GM12878 (cell line): ENCODE data around the gene CNTRL.

Experiments used
- DPF2 ChIP-seq: fragments of 450-650 bp; IDR thresholded peaks from 2 replicates; pipeline ENCODE4 v1.6.1; 2017; ENCODE audit warnings: mild to moderate bottlenecking
- ESRRA ChIP-seq: IDR thresholded peaks from 2 replicates; pipeline ENCODE4 v1.6.1; 2012; ENCODE audit warnings: mild to moderate bottlenecking, low read length, improper control_type of control experiment
- EZH2 ChIP-seq: IDR thresholded peaks from 2 replicates; pipeline ENCODE4 v1.6.1; 2012; ENCODE audit warnings: low read depth, mild to moderate bottlenecking, control low read depth, inconsistent platforms, low read length, borderline replicate concordance; ENCODE audit not compliant: control insufficient read depth
- FOS ChIP-seq: IDR thresholded peaks from 3 replicates; pipeline ENCODE4 v1.6.1; 2011; ENCODE audit warnings: borderline replicate concordance; ENCODE audit not compliant: insufficient read length; ENCODE audit errors: extremely low read depth
- NBN ChIP-seq: fragments of 450-650 bp; IDR thresholded peaks from 2 replicates; pipeline ENCODE4 v1.6.1; 2016
- PAX5 ChIP-seq: IDR thresholded peaks from 2 replicates; pipeline ENCODE4 v1.6.1; 2011; ENCODE audit warnings: low read depth, low read length, borderline replicate concordance
- POLR2AphosphoS5 ChIP-seq: IDR thresholded peaks from 2 replicates; pipeline ENCODE4 v1.6.1; 2011; ENCODE audit warnings: mild to moderate bottlenecking, low read length, inconsistent platforms
- RAD21 ChIP-seq: IDR thresholded peaks from 2 replicates; pipeline ENCODE4 v1.6.1; 2011; ENCODE audit warnings: mild to moderate bottlenecking, low read depth, low read length, moderate library complexity; ENCODE audit not compliant: insufficient read depth
- SREBF2 ChIP-seq: IDR thresholded peaks from 2 replicates; pipeline ENCODE4 v1.6.1; 2012; ENCODE audit warnings: mild to moderate bottlenecking, low read length
- ZNF384 ChIP-seq: IDR thresholded peaks from 2 replicates; pipeline ENCODE4 v1.6.1; 2012; ENCODE audit warnings: low read depth, mild to moderate bottlenecking, low read length, improper control_type of control experiment, borderline replicate concordance
- TF ChIP-seq, protein P1 (sequence below), 3 experiments: IDR thresholded peaks in 2 of 3; conservative IDR thresholded peaks in 1 of 3; 2 replicates each; pipeline ENCODE4 v1.5.1; 2011; ENCODE audit warnings: low read depth in 3 of 3, low read length in 3 of 3, mild to moderate bottlenecking in 3 of 3, control low read depth in 2 of 3, moderate library complexity in 2 of 3, inconsistent platforms in 1 of 3, mixed read lengths in 1 of 3; ENCODE audit not compliant: control insufficient read depth in 2 of 3, insufficient read depth in 1 of 3; ENCODE audit errors: extremely low read depth in 1 of 3
- TF ChIP-seq, protein P2 (sequence below): IDR thresholded peaks from 2 replicates; pipeline ENCODE4 v1.6.1; 2012; ENCODE audit warnings: mild to moderate bottlenecking, low read depth, low read length

DNA sequence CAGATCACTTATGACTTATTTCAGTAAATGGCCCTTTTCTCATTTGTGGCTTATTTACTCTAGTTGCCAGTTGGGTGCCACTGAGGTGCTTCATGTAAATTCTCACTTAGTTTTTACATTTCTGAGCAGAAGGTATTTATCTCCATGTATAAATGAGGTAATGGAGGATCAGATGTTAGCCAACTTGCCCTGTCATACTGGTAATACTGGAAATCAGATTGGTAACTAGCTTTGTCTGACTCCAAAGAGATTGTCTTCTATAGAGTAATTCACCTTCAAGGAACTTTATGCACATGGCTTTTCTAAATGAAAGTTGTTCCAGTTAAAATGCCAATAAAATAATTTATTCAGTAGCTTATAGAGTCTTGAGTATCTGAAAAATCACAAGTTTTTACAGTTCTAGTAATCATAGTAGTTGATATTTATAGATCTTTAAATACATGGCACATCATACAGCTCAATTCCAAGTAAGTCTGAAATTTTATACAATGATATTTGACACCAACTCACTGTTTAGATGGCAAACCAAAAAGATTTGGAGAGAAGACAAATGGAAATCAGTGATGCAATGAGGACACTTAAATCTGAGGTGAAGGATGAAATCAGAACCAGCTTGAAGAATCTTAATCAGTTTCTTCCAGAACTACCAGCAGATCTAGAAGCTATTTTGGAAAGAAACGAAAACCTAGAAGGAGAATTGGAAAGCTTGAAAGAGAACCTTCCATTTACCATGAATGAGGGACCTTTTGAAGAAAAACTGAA, 98.2 kb downstream of the CNTRL start:
- no peak for TF ChIP-seq PAX5
- TF ChIP-seq, protein P1, sequence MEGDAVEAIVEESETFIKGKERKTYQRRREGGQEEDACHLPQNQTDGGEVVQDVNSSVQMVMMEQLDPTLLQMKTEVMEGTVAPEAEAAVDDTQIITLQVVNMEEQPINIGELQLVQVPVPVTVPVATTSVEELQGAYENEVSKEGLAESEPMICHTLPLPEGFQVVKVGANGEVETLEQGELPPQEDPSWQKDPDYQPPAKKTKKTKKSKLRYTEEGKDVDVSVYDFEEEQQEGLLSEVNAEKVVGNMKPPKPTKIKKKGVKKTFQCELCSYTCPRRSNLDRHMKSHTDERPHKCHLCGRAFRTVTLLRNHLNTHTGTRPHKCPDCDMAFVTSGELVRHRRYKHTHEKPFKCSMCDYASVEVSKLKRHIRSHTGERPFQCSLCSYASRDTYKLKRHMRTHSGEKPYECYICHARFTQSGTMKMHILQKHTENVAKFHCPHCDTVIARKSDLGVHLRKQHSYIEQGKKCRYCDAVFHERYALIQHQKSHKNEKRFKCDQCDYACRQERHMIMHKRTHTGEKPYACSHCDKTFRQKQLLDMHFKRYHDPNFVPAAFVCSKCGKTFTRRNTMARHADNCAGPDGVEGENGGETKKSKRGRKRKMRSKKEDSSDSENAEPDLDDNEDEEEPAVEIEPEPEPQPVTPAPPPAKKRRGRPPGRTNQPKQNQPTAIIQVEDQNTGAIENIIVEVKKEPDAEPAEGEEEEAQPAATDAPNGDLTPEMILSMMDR (IDR thresholded peaks at IDR 0.05 in 2 of 3, conservative IDR thresholded peaks at IDR 0.05 in 1 of 3; ENCODE audit: control insufficient read depth in 2 of 3, extremely low read depth in 1 of 3, insufficient read depth in 1 of 3, low read depth in 3 of 3, low read length in 3 of 3), result no peak
- TF ChIP-seq, protein P2, sequence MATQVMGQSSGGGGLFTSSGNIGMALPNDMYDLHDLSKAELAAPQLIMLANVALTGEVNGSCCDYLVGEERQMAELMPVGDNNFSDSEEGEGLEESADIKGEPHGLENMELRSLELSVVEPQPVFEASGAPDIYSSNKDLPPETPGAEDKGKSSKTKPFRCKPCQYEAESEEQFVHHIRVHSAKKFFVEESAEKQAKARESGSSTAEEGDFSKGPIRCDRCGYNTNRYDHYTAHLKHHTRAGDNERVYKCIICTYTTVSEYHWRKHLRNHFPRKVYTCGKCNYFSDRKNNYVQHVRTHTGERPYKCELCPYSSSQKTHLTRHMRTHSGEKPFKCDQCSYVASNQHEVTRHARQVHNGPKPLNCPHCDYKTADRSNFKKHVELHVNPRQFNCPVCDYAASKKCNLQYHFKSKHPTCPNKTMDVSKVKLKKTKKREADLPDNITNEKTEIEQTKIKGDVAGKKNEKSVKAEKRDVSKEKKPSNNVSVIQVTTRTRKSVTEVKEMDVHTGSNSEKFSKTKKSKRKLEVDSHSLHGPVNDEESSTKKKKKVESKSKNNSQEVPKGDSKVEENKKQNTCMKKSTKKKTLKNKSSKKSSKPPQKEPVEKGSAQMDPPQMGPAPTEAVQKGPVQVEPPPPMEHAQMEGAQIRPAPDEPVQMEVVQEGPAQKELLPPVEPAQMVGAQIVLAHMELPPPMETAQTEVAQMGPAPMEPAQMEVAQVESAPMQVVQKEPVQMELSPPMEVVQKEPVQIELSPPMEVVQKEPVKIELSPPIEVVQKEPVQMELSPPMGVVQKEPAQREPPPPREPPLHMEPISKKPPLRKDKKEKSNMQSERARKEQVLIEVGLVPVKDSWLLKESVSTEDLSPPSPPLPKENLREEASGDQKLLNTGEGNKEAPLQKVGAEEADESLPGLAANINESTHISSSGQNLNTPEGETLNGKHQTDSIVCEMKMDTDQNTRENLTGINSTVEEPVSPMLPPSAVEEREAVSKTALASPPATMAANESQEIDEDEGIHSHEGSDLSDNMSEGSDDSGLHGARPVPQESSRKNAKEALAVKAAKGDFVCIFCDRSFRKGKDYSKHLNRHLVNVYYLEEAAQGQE, result no peak
- TF ChIP-seq EZH2, result no peak
- TF ChIP-seq POLR2AphosphoS5, result no peak
- no peak for TF ChIP-seq DPF2
- no peak for TF ChIP-seq ZNF384
- no peak for TF ChIP-seq NBN
- TF ChIP-seq ESRRA, result no peak
- TF ChIP-seq RAD21, result no peak
- TF ChIP-seq FOS, result no peak
- TF ChIP-seq SREBF2, result no peak
